Esophagus muscularis mucosa (tissue), 4 donors: ENCODE results near the gene CBFA2T3. TPM values are rescaled to one million over a fixed set of nuclear protein-coding genes. Genes with fewer than 3 reads are reported as not detected.

Source experiments
- DNase-seq: peaks from one replicate; pipeline ENCODE4 v3.0.0-alpha.2; 2017; ENCODE audit errors: extremely low spot score
- H3K27ac ChIP-seq, 4 donors: fragments of 200-600 bp; sonication (generic); replicated peaks in 1 of 4; 1 replicate in 3 of 4; 2 replicates in 1 of 4; pipeline ENCODE4 v1.5.1; 2016 to 2019; ENCODE audit warnings: mild to moderate bottlenecking in 1 of 4
- H3K27me3 ChIP-seq, 4 donors: fragments of 200-600 bp; sonication (generic); one replicate each; pipeline versions ENCODE4 v1.5.1 to v1.6.0; 2016 to 2019
- H3K36me3 ChIP-seq, 4 donors: fragments of 200-600 bp; sonication (generic); one replicate each; pipeline ENCODE4 v1.5.1; 2016 to 2019
- H3K4me1 ChIP-seq, 4 donors: fragments of 200-600 bp; sonication (generic); one replicate each; pipeline ENCODE4 v1.5.1; 2016 to 2019
- H3K4me3 ChIP-seq, 4 donors: fragments of 200-600 bp; sonication (generic); 1 replicate in 2 of 4; 2 replicates in 2 of 4; pipeline ENCODE4 v1.5.1; 2016 to 2019; ENCODE audit warnings: mild to moderate bottlenecking in 4 of 4, moderate library complexity in 1 of 4
- H3K9me3 ChIP-seq, 4 donors: fragments of 200-600 bp; sonication (generic); 1 replicate in 3 of 4; 2 replicates in 1 of 4; pipeline ENCODE4 v1.5.1; 2016 to 2019
- CTCF ChIP-seq, 3 experiments: fragments of 200-600 bp in 2 of 3; fragments of 450-650 bp in 1 of 3; sonication (generic) in 2 of 3; IDR thresholded peaks; one replicate each; pipeline ENCODE4 v1.5.1; 2017 to 2019; ENCODE audit warnings: antibody characterized with exemption in 3 of 3, mild to moderate bottlenecking in 2 of 3, moderate library complexity in 1 of 3
- EP300 ChIP-seq: sonication (generic); formaldehyde crosslinking; IDR thresholded peaks from one replicate; pipeline ENCODE4 v1.6.1; 2017; ENCODE audit warnings: antibody characterized with exemption
- POLR2A ChIP-seq: fragments of 450-650 bp; IDR thresholded peaks from one replicate; pipeline ENCODE4 v1.6.1; 2017; ENCODE audit warnings: antibody characterized with exemption, moderate library complexity, mild to moderate bottlenecking, low read depth
- POLR2AphosphoS5 ChIP-seq, 2 donors: sonication (generic); formaldehyde crosslinking; IDR thresholded peaks; one replicate each; pipeline ENCODE4 v1.6.1; 2017; ENCODE audit warnings: antibody characterized with exemption in 2 of 2
- WGBS: methylation state at CpG from one replicate; pipeline ENCODE4 v1.1.5; 2018; 5-methylcytosine and 5-hydroxymethylcytosine counted together
- intact Hi-C: fragments of 100-400 bp; cut with DNase I; formaldehyde crosslinking; loops from one replicate; pipeline ENCODE4 v1.15.1; 2023
- total RNA-seq, 4 donors: library from RNA; depleted of rRNA; stranded (reverse); fragments of >200 nt; gene quantifications; one replicate each; pipeline versions ENCODE4 v1.1.0 to v1.2.1, GENCODE V29; 2016

CBFA2T3 gene
- total RNA-seq, 4 donors from 2014 or later: 2.0 to 10.4 (median 3.5) TPM

GRCh38 chr16:89023621-89024511 is 46.9 kb upstream of the CBFA2T3 start:
- no peak overlapping the region for H3K27ac ChIP-seq
- DNase-seq: no peak
- H3K4me3 ChIP-seq: no peak overlapping the region
- TF ChIP-seq CTCF (IDR thresholded peaks at IDR 0.05) (no peak), POLR2AphosphoS5 (IDR thresholded peaks at IDR 0.05) (no peak), POLR2A (no peak), EP300 (no peak)
- intact Hi-C loops: no loop called here
- WGBS: 56% methylated on average over 16 of the region's 23 CpGs
- no peaks in the 10 kb centered on the region for H3K36me3 ChIP-seq
- H3K9me3 ChIP-seq: peaks cover 0 to 23% (median 18%) of the 10 kb centered on the region in 4 donors
- no peaks in the 10 kb centered on the region for H3K4me1 ChIP-seq
- H3K27me3 ChIP-seq: peaks cover 0 to 72% (median 0%) of the 10 kb centered on the region in 4 donors

- intact Hi-C loops: no loop called here
- 90% methylated on average over 10 of the region's 10 CpGs for WGBS
These were observed 46.1 kb upstream of the CBFA2T3 start for GRCh38 chr16:89023151-89023551.

GRCh38 chr16:89022051-89022836 is 45.2 kb upstream of the CBFA2T3 start:
- Histone ChIP-seq H3K36me3 (no peaks in the 10 kb centered on the region), H3K9me3 (peaks cover 0 to 23% (median 18%) of the 10 kb centered on the region in 4 donors), H3K4me1 (no peaks in the 10 kb centered on the region), H3K27ac (no peak overlapping the region), H3K27me3 (peaks cover 0 to 82% (median 0%) of the 10 kb centered on the region in 4 donors), H3K4me3 (no peak overlapping the region)
- DNase-seq: no peak
- intact Hi-C loops: no loop called here
- 71% methylated on average over 16 of the region's 25 CpGs for WGBS
- TF ChIP-seq POLR2AphosphoS5 (IDR thresholded peaks at IDR 0.05): no peak
- no peak for TF ChIP-seq EP300
- no peak for TF ChIP-seq POLR2A
- no peak for TF ChIP-seq CTCF (IDR thresholded peaks at IDR 0.05)

More at GRCh38 chr16:89023151-89023551, 46.1 kb upstream of the CBFA2T3 start:
- no peak for DNase-seq
- Histone ChIP-seq H3K27me3 (peaks cover 0 to 76% (median 0%) of the 10 kb centered on the region in 4 donors), H3K4me3 (no peak overlapping the region), H3K4me1 (no peaks in the 10 kb centered on the region), H3K9me3 (peaks cover 0 to 23% (median 18%) of the 10 kb centered on the region in 4 donors), H3K36me3 (no peaks in the 10 kb centered on the region), H3K27ac (no peak overlapping the region)
- TF ChIP-seq POLR2A (no peak), POLR2AphosphoS5 (IDR thresholded peaks at IDR 0.05) (no peak), CTCF (IDR thresholded peaks at IDR 0.05) (no peak), EP300 (no peak)

GRCh38 chr16:89020925-89021595 is 44.1 kb upstream of the CBFA2T3 start:
- Histone ChIP-seq H3K27me3 (peaks cover 0 to 92% (median 0%) of the 10 kb centered on the region in 4 donors), H3K36me3 (no peaks in the 10 kb centered on the region), H3K4me1 (no peaks in the 10 kb centered on the region), H3K9me3 (peaks cover 0 to 14% (median 9%) of the 10 kb centered on the region in 4 donors), H3K4me3 (no peak overlapping the region), H3K27ac (no peak overlapping the region)
- TF ChIP-seq CTCF (IDR thresholded peaks at IDR 0.05) (no peak), EP300 (no peak), POLR2AphosphoS5 (IDR thresholded peaks at IDR 0.05) (no peak), POLR2A (no peak)
- 84% methylated on average over 23 of the region's 23 CpGs for WGBS
- intact Hi-C loops: no loop called here
- no peak for DNase-seq
